MG63 (cell line): ENCODE data around the gene EIF1AD. TPM values are rescaled to one million over a fixed set of nuclear protein-coding genes. Genes with fewer than 3 reads are reported as not detected.
A peak's percentile ranks its signal among the peaks of the same experiment; 100 is the strongest.

Experiments
- DNase-seq: peaks from one replicate; pipeline ENCODE4 v3.0.0-alpha.2; 2020
- H3K27me3 ChIP-seq: fragments of 250-450 bp; sonication (Bioruptor Pico); 2 replicates; pipeline ENCODE4 v1.5.1; 2020; ENCODE audit warnings: mild to moderate bottlenecking, moderate library complexity
- H3K36me3 ChIP-seq: fragments of 250-450 bp; sonication (Bioruptor Pico); 2 replicates; pipeline ENCODE4 v1.5.1; 2020; ENCODE audit warnings: mild to moderate bottlenecking, moderate library complexity
- H3K4me3 ChIP-seq: fragments of 250-450 bp; sonication (Bioruptor Pico); 2 replicates; pipeline ENCODE4 v1.5.1; 2020; ENCODE audit warnings: mild to moderate bottlenecking, moderate library complexity
- H3K9me3 ChIP-seq: fragments of 250-450 bp; sonication (Bioruptor Pico); 2 replicates; pipeline ENCODE4 v1.5.1; 2020; ENCODE audit warnings: mild to moderate bottlenecking, moderate library complexity
- total RNA-seq: library from RNA; depleted of rRNA; stranded (reverse); fragments of >200 nt; shearing (Covaris generic); gene quantifications from 2 replicates; pipeline ENCODE4 v1.2.3, GENCODE V29; 2014; ENCODE audit warnings: low replicate concordance

EIF1AD gene
- total RNA-seq, 1 experiment from 2014 or later: 32.3 TPM

DNA sequence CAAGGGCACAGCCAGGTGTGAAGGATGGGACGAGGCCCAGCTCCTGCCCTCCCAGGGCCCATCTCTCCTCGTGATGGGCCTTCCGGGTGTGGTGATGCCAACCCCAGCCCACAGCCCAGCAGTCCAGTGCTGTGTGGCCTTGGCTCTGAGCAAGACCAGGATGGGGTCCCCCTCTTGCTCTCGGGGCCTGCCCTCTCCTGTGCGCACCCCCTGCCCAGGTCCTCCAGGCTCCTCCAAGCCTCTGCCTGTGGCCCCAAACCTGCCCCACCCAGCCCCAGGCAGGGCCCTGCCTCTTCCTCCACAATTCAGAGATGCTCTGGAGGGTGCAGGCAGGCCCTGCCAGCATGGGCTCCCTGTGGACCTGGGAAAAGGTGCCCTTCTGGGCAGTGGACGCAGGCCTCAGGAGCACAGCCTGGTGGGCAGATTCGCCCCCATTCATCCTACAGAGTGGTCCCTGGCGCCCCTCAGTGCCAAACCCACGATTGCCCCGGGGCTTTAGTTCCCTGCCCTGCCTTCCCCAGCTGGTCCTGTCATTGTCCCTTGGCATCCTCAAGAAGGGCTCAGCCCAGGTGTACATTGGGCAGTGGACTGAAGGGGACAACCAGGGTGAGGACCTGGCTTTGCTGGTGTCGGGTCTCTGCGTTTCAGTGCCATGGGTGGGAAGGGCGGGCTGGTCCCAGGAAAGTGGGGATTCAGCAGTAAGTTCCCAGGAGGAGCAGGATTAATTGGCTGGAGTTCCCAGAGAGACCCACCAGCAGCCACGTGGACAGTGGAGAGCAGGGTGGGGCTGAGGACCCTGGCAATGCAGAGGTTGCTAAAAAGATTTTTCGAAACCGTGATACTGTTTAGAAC, 19.8 kb downstream of the EIF1AD start:
- no peak overlapping the region for H3K4me3 ChIP-seq
- no peaks in the 10 kb centered on the region for H3K9me3 ChIP-seq
- no peak for DNase-seq
- H3K27me3 ChIP-seq: no peaks in the 10 kb centered on the region
- peaks cover 10% of the 10 kb centered on the region for H3K36me3 ChIP-seq

GRCh38 chr11:65981101-65981740, 20.7 kb downstream of the EIF1AD start:
- Histone ChIP-seq H3K4me3 (no peak overlapping the region), H3K27me3 (no peaks in the 10 kb centered on the region), H3K9me3 (no peaks in the 10 kb centered on the region), H3K36me3 (peaks cover 10% of the 10 kb centered on the region)
- DNase-seq: no peak

GRCh38 chr11:65979261-65979759, 22.6 kb downstream of the EIF1AD start:
- no peak overlapping the region for H3K4me3 ChIP-seq
- H3K36me3 ChIP-seq: peaks cover 13% of the 10 kb centered on the region
- H3K9me3 ChIP-seq: no peaks in the 10 kb centered on the region
- DNase-seq: no peak
- no peaks in the 10 kb centered on the region for H3K27me3 ChIP-seq

DNA sequence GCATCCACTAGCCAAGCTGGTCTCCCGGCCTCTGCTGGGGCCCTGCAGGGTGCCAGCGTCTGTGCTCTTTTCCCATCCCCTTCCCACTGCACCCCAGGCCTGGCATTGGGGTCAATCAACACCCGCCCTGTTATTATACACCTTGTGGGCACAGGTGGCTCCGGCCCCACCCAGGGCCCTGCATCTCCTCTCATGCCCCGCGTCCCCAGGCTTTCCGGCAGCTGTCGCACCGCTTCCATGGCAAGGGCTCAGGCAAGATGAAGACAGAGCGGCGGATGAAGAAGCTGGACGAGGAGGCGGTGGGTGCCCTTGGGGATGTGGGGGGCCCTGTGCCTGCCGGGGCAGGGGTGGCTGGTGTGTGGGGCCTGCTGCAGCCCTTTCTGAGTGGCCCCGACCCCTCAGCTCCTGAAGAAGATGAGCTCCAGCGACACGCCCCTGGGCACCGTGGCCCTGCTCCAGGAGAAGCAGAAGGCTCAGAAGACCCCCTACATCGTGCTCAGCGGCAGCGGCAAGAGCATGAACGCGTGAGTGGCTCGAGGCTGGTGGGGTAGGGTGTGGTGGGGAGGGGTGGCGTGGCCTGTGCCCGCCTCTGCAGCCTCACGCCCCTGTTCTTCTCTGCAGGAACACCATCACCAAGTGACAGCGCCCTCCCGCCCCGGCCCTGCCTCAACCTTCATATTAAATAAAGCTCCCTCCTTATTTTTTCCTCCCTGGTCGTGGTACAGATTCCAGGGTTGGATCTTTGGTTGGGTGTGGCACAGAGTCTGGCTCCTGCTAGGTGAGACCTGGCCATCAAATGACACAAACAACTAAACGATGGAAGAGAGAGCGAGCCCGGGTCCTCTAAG, 23.3 kb downstream of the EIF1AD start:
- Histone ChIP-seq H3K9me3 (no peaks in the 10 kb centered on the region), H3K27me3 (no peaks in the 10 kb centered on the region), H3K36me3 (peaks cover 13% of the 10 kb centered on the region), H3K4me3 (no peak overlapping the region)
- no peak for DNase-seq

DNA sequence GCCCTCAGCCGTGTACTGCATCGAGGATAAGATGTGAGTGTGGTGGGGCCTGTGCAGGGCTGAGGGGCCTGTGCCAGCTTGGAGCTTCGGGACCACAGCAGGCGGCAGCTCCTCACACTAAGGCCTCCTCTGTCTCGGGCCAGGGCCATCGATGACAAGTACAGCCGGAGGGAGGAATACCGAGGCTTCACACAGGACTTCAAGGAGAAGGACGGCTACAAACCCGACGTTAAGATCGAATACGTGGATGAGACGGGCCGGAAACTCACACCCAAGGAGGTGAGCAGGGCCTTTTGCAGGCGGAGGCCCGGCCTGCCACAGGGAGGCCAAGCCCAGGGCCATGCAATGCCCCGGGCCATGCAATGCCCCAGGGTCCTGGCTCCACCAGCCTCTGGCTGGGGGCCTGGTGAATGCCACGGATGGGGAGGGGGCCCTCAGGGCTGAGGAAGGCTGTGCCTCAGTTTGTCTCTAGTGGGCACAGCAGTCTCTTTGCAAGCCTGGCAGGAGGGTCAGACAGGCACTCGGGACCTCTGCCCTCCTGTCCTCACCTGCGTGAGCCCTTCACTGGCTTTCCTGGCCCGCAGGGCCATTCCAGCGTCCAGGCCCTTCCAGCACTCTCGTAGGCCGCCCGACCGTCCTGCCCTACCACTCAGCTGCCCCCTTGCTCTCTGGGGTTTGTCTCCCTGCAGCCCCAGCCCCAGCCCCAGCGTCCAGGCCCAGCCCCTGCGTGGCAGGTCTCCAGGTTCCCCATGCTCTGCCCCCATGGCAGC, 24.2 kb downstream of the EIF1AD start:
- peaks cover 19% of the 10 kb centered on the region for H3K36me3 ChIP-seq
- H3K9me3 ChIP-seq: no peaks in the 10 kb centered on the region
- H3K27me3 ChIP-seq: no peaks in the 10 kb centered on the region
- no peak for DNase-seq
- H3K4me3 ChIP-seq: no peak overlapping the region

- DNase-seq: no peak
- H3K36me3 ChIP-seq: peaks cover 21% of the 10 kb centered on the region
- H3K4me3 ChIP-seq: no peak overlapping the region
- H3K27me3 ChIP-seq: no peaks in the 10 kb centered on the region
- no peaks in the 10 kb centered on the region for H3K9me3 ChIP-seq
These were observed 25.5 kb downstream of the EIF1AD start for GRCh38 chr11:65976216-65977176.

GRCh38 chr11:65975771-65976170, 26.2 kb downstream of the EIF1AD start:
- Histone ChIP-seq H3K27me3 (no peaks in the 10 kb centered on the region), H3K9me3 (no peaks in the 10 kb centered on the region), H3K4me3 (no peak overlapping the region), H3K36me3 (peaks cover 21% of the 10 kb centered on the region)
- DNase-seq: no peak

DNA sequence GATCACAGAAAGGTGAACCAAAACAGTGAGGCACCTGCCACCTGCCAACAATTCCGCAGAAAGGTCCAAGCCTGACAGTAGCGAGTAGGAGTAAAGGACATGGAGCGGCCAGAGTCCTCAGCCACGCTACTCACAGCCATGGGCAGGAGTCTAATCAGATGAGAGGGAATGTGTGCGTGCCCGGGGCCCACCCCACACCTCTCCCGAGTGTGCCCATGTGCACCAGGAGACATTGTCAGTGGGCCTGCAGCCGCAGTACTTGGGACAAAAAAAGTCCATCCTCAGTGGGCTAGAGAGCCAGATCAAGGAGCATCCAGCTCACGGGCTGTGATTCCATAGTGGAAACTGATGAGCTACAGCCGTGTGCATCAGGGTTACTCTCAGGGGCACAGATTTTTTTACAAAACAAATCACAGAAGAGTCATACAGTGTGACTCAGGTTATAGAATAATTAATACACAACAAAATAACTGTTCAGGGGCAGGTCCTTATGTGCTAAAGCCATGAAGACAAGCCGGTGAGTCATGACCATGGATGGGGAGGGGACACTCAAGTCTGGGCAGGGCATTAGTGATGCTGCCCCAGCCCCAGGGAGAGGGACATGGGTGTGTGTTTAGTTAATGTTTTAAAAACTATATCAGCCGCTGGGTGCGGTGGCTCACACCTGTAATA, 28.4 kb downstream of the EIF1AD start:
- DNase-seq: peak; percentile 48
- Histone ChIP-seq H3K27me3 (no peaks in the 10 kb centered on the region), H3K9me3 (no peaks in the 10 kb centered on the region), H3K36me3 (peaks cover 29% of the 10 kb centered on the region), H3K4me3 (no peak overlapping the region)

DNA sequence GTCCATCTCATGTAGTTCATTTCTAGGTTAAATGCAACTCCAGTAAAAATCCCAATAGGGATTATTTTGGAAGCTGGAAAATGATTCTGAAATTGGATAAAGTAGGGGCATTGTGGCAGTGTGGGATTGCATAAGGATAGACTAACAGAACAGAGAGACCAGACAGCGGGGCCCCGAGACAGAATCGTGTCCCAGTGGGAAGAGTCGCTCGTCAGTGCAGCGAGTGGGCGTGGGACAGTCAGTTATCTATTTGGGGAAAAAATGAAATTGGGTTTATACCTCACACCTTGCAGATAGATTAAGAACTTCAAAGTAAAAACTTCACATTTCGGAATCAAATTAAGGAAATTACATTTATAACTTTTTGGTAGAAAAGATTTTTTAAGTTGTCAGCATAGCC, 29.8 kb downstream of the EIF1AD start:
- peaks cover 28% of the 10 kb centered on the region for H3K36me3 ChIP-seq
- no peak for DNase-seq
- no peaks in the 10 kb centered on the region for H3K27me3 ChIP-seq
- no peak overlapping the region for H3K4me3 ChIP-seq
- H3K9me3 ChIP-seq: no peaks in the 10 kb centered on the region

GRCh38 chr11:65968600-65969482, 33.1 kb downstream of the EIF1AD start:
- DNase-seq: no peak
- no peak overlapping the region for H3K4me3 ChIP-seq
- H3K27me3 ChIP-seq: no peaks in the 10 kb centered on the region
- no peaks in the 10 kb centered on the region for H3K9me3 ChIP-seq
- H3K36me3 ChIP-seq: peaks cover 58% of the 10 kb centered on the region

- Histone ChIP-seq H3K36me3 (peaks cover 63% of the 10 kb centered on the region), H3K9me3 (no peaks in the 10 kb centered on the region), H3K4me3 (no peak overlapping the region), H3K27me3 (no peaks in the 10 kb centered on the region)
- DNase-seq: no peak
These were observed 34.5 kb downstream of the EIF1AD start for GRCh38 chr11:65967329-65967934.

- Histone ChIP-seq H3K36me3 (peaks cover 60% of the 10 kb centered on the region), H3K9me3 (no peaks in the 10 kb centered on the region), H3K27me3 (no peaks in the 10 kb centered on the region), H3K4me3 (no peak overlapping the region)
- no peak for DNase-seq
These were observed 35.8 kb downstream of the EIF1AD start for GRCh38 chr11:65965986-65966762.

DNA sequence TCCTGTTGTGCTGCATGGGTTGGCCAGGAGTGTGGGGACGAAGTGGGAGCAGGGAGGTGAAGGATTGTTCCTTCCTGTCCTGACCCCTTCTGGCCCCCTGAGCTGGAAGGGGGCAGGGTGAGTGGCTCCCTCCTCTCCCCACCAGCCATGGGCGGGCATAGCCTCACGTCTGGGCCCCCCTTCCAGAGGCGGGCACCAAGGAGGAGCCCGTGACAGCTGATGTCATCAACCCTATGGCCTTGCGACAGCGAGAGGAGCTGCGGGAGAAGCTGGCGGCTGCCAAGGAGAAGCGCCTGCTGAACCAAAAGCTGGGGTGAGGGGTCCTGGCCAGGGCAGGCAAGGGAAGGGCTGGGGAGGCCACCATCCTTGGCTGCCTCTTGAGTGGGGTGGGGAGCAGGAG, 37.1 kb downstream of the EIF1AD start:
- H3K9me3 ChIP-seq: no peaks in the 10 kb centered on the region
- no peak overlapping the region for H3K4me3 ChIP-seq
- DNase-seq: no peak
- H3K36me3 ChIP-seq: peaks cover 60% of the 10 kb centered on the region
- H3K27me3 ChIP-seq: no peaks in the 10 kb centered on the region
